Activated gamma-delta T cell treated with anti-CD3 and anti-CD28 coated beads, Interleukin-2, amount 50 U/mL, for 16 hours (primary cell): ENCODE results near the gene FLG.
"Not testable (repeated sequence)": the region's sequence is repeated elsewhere in the genome, so short reads cannot be mapped to it uniquely, and the experiment has no call there.

Experiments
- DNase-seq: peaks from one replicate; pipeline ENCODE4 v3.0.0-alpha.2; 2020; ENCODE audit warnings: low read depth

The FLG gene

DNA sequence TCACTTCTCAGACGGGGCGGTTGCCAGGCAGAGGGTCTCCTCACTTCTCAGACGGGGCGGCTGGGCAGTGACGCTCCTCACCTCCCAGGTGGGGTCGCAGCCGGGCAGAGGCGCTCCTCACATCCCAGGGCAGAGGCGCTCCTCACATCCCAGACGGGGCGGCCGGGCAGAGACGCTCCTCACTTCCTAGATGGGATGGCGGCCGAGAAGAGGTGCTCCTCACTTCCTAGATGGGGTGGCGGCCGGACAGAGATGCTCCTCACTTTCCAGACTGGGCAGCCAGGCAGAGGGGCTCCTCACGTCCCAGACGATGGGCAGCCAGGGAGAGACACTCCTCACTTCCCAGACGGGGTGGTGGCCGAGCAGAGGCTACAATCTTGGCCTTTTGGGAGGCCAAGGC is 68.6 kb downstream of the FLG start:
- not testable (repeated sequence) for DNase-seq
